ENCODE measurements around the gene EVA1A. TPM values are rescaled to one million over a fixed set of nuclear protein-coding genes. Genes with fewer than 3 reads are reported as not detected.

EVA1A gene
- total RNA-seq, 4 donors from 2014 or later = 0.16 to 2.4 (median 0.82) TPM

- Histone ChIP-seq H3K4me3 (no peak overlapping the region), H3K4me1 (no peaks in the 10 kb centered on the region), H3K27me3 (peaks cover 0 to under 1% (median 0%) of the 10 kb centered on the region in 3 donors), H3K27ac (no peak overlapping the region), H3K9me3 (no peaks in the 10 kb centered on the region), H3K36me3 (no peaks in the 10 kb centered on the region)
- no peak for TF ChIP-seq POLR2A (IDR thresholded peaks at IDR 0.05)
- TF ChIP-seq CTCF (IDR thresholded peaks at IDR 0.05 in 4 of 5, conservative IDR thresholded peaks at IDR 0.05 in 1 of 5) = no peak
- ATAC-seq = no peak
- intact Hi-C loops (cut with DNase I; ENCODE audit: low total_unique reads) (no loop called here), in situ Hi-C loops (cut with MboI; ENCODE audit: low sequenced_read_pairs in 4 of 4) (loop anchor here (10.0 to 25.0 kb wide), 5 partner anchors 136 to 913 kb away; no protein-coding TSS in a partner anchor)
- no peak for DNase-seq
Measured at GRCh38 chr2:75600461-75601011, 39.8 kb upstream of the EVA1A start.

- ATAC-seq = no peak
- in situ Hi-C loops (cut with MboI; ENCODE audit: low sequenced_read_pairs in 4 of 4) = no loop called here
- no peak overlapping the region for H3K27ac ChIP-seq
- TF ChIP-seq POLR2A (IDR thresholded peaks at IDR 0.05) (no peak), CTCF (IDR thresholded peaks at IDR 0.05 in 4 of 5, conservative IDR thresholded peaks at IDR 0.05 in 1 of 5) (no peak)
- H3K4me1 ChIP-seq = no peaks in the 10 kb centered on the region
- H3K9me3 ChIP-seq = no peaks in the 10 kb centered on the region
- no peak overlapping the region for H3K4me3 ChIP-seq
- no peak for DNase-seq
- intact Hi-C loops (cut with DNase I; ENCODE audit: low total_unique reads) = no loop called here
- H3K27me3 ChIP-seq = no peaks in the 10 kb centered on the region
- no peaks in the 10 kb centered on the region for H3K36me3 ChIP-seq
Measured at GRCh38 chr2:75598589-75599155, 37.9 kb upstream of the EVA1A start.

- Histone ChIP-seq H3K27me3 (no peaks in the 10 kb centered on the region), H3K4me1 (no peaks in the 10 kb centered on the region), H3K9me3 (no peaks in the 10 kb centered on the region), H3K4me3 (no peak overlapping the region), H3K27ac (no peak overlapping the region), H3K36me3 (no peaks in the 10 kb centered on the region)
- DNase-seq (no peak), ATAC-seq (no peak)
- no peak for TF ChIP-seq CTCF (IDR thresholded peaks at IDR 0.05 in 4 of 5, conservative IDR thresholded peaks at IDR 0.05 in 1 of 5)
- TF ChIP-seq POLR2A (IDR thresholded peaks at IDR 0.05) = no peak
- intact Hi-C loops (cut with DNase I; ENCODE audit: low total_unique reads) = no loop called here
- in situ Hi-C loops (cut with MboI; ENCODE audit: low sequenced_read_pairs in 4 of 4) = no loop called here
Measured at GRCh38 chr2:75597949-75598348, 37.2 kb upstream of the EVA1A start.

- no peaks in the 10 kb centered on the region for H3K36me3 ChIP-seq
- no peak for TF ChIP-seq CTCF (IDR thresholded peaks at IDR 0.05 in 4 of 5, conservative IDR thresholded peaks at IDR 0.05 in 1 of 5)
- no peak for TF ChIP-seq POLR2A (IDR thresholded peaks at IDR 0.05)
- no peaks in the 10 kb centered on the region for H3K9me3 ChIP-seq
- intact Hi-C loops (cut with DNase I; ENCODE audit: low total_unique reads) = no loop called here
- ATAC-seq (no peak), DNase-seq (no peak)
- no peak overlapping the region for H3K27ac ChIP-seq
- H3K4me1 ChIP-seq = no peaks in the 10 kb centered on the region
- in situ Hi-C loops (cut with MboI; ENCODE audit: low sequenced_read_pairs in 4 of 4) = no loop called here
- no peaks in the 10 kb centered on the region for H3K27me3 ChIP-seq
- no peak overlapping the region for H3K4me3 ChIP-seq
Measured at GRCh38 chr2:75596784-75597183, 36.0 kb upstream of the EVA1A start.
